ENCODE results near the gene VCP. TPM values are rescaled to one million over a fixed set of nuclear protein-coding genes. Genes with fewer than 3 reads are reported as not detected.

The VCP gene
- total and polyA plus RNA-seq, 5 donors from 2014 or later = 205 to 260 (median 242) TPM

DNA sequence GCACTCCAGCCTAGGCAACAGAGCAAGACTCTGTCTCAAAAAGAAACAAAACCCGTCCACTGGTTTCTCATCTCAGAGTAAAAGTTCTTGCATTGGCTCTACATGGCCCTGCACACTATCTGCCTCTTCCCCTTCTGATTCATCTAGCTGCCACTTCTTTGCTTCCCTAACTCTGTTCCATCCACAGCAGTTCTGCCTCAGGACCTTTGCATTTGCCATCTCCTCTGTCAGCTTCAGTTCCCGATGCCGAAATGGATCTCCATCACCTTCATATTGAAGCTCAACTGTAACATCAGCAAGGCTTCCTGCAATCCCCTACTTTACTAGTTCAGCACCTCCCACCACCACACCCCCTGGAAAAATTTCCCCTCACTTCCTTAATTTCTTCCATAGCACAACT is 25.1 kb upstream of the VCP start:
- Mint-ChIP-seq H3K4me1 (peaks cover 5 to 64% (median 35%) of the 10 kb centered on the region in 4 donors), H3K27ac (peak overlapping the region in 2 of 3 donors; percentile 69 to 74)

DNA sequence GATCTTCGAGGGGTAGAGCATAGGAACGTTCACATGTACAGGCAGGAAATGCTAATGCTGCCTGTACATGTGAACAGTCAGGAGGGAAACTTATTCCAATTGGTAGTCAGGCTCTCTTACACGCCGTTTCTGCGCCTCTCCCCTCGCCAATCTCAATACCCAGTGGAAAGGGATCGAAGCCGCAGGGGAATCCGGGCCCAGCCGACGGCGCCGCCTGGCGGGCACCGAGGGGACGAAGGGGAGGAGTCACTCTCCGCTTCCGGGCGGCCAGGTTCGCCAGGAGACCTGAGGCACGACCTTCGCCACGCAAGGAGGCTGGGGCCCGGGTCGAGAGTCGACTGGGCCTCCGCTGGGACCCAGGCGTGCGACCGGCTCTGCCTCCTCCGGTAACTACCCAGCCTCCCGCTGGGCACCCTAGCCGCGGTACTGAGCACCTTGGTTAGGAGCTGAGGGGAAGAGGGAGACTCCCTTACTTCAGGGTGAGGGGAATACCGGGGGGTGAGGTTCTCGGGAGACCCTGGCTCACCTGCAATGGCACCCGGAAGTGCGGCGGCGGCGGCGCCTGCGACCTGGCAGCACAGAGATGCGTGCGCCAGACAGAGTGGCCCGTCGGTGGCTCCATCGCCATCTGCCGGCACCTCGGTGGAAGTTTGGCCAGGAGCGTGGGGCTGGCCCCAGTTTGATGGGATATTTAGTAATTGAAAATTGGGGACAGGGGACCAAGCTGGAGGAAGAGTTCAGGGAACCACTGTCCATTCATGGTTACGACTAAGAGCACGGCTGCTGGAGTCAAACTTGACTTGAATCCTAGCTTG is 23.8 kb upstream of the VCP start, which contains the start of gene PIGO:
PIGO (minus strand) TSS at position 557 of the 815 bp plus-strand sequence. CDS start 1,026 bp downstream, outside the sequence.
- DNase-seq = peak; percentile 81 to 95 (median 91)
- peaks cover 20% of the 10 kb centered on the region for H3K4me1 ChIP-seq (ENCODE audit: control insufficient read depth, insufficient read depth, low read length, poor library complexity, severe bottlenecking)
- ATAC-seq (ENCODE audit: low read depth in 2 of 2) = peak; percentile 90 to 92
- H3K4me3 Mint-ChIP-seq = peak within 1 kb of the TSS; percentile 85 to 92 (median 89)
- peaks cover 5 to 51% (median 33%) of the 10 kb centered on the region in 4 donors for H3K4me1 Mint-ChIP-seq
- peaks cover 41% of the 10 kb centered on the region for H3K36me3 ChIP-seq (ENCODE audit: control insufficient read depth, insufficient read depth, low read length)
- H3K9me3 Mint-ChIP-seq = peaks cover 0 to 2% (median 0%) of the 10 kb centered on the region in 7 donors
- H3K27ac Mint-ChIP-seq = peak within 1 kb of the TSS; percentile 85 to 93 (median 90)
- peaks cover 37% of the 10 kb centered on the region for H3K36me3 Mint-ChIP-seq
- no peaks in the 10 kb centered on the region for H3K9me3 ChIP-seq (ENCODE audit: control insufficient read depth in 2 of 2, low read length in 2 of 2)
- H3K27me3 ChIP-seq (ENCODE audit: control insufficient read depth, insufficient read depth, low read length) = no peaks in the 10 kb centered on the region
- peak within 1 kb of the TSS; percentile 86 for H3K4me3 ChIP-seq (ENCODE audit: low read depth, low read length)
- peaks cover 5% of the 10 kb centered on the region for H3K27me3 Mint-ChIP-seq
- peak within 1 kb of the TSS; percentile 98 for H3K27ac ChIP-seq (ENCODE audit: insufficient read depth, low read length, poor library complexity, severe bottlenecking)

More for the DNA sequence above, 25.1 kb upstream of the VCP start:
- no peak for ATAC-seq (ENCODE audit: low read depth in 2 of 2)
- no peak for DNase-seq
- no peaks in the 10 kb centered on the region for H3K27me3 ChIP-seq (ENCODE audit: control insufficient read depth, insufficient read depth, low read length)
- Mint-ChIP-seq H3K27me3 (peaks cover 2% of the 10 kb centered on the region), H3K36me3 (peaks cover 27% of the 10 kb centered on the region), H3K4me3 (peak overlapping the region; percentile 35 to 92 (median 64)), H3K9me3 (peaks cover 0 to 2% (median 0%) of the 10 kb centered on the region in 7 donors)
- no peak overlapping the region for H3K27ac ChIP-seq (ENCODE audit: insufficient read depth, low read length, poor library complexity, severe bottlenecking)
- H3K4me3 ChIP-seq (ENCODE audit: low read depth, low read length) = no peak overlapping the region
- H3K36me3 ChIP-seq (ENCODE audit: control insufficient read depth, insufficient read depth, low read length) = peaks cover 28% of the 10 kb centered on the region
- peaks cover 31% of the 10 kb centered on the region for H3K4me1 ChIP-seq (ENCODE audit: control insufficient read depth, insufficient read depth, low read length, poor library complexity, severe bottlenecking)
- H3K9me3 ChIP-seq (ENCODE audit: control insufficient read depth in 2 of 2, low read length in 2 of 2) = no peaks in the 10 kb centered on the region

GRCh38 chr9:35091536-35091935 is 19.1 kb upstream of the VCP start:
- Mint-ChIP-seq H3K4me1 (peaks cover 3 to 34% (median 25%) of the 10 kb centered on the region in 4 donors), H3K27me3 (peaks cover 5% of the 10 kb centered on the region), H3K36me3 (peaks cover 57% of the 10 kb centered on the region), H3K4me3 (peak overlapping the region in 1 of 4 donors; percentile 64), H3K27ac (no peak overlapping the region), H3K9me3 (no peaks in the 10 kb centered on the region)
- no peak for ATAC-seq (ENCODE audit: low read depth in 2 of 2)
- H3K4me1 ChIP-seq (ENCODE audit: control insufficient read depth, insufficient read depth, low read length, poor library complexity, severe bottlenecking) = peaks cover 13% of the 10 kb centered on the region
- no peaks in the 10 kb centered on the region for H3K27me3 ChIP-seq (ENCODE audit: control insufficient read depth, insufficient read depth, low read length)
- H3K27ac ChIP-seq (ENCODE audit: insufficient read depth, low read length, poor library complexity, severe bottlenecking) = no peak overlapping the region
- H3K36me3 ChIP-seq (ENCODE audit: control insufficient read depth, insufficient read depth, low read length) = peaks cover 62% of the 10 kb centered on the region
- H3K9me3 ChIP-seq (ENCODE audit: control insufficient read depth in 2 of 2, low read length in 2 of 2) = no peaks in the 10 kb centered on the region
- no peak for DNase-seq
- H3K4me3 ChIP-seq (ENCODE audit: low read depth, low read length) = no peak overlapping the region

DNA sequence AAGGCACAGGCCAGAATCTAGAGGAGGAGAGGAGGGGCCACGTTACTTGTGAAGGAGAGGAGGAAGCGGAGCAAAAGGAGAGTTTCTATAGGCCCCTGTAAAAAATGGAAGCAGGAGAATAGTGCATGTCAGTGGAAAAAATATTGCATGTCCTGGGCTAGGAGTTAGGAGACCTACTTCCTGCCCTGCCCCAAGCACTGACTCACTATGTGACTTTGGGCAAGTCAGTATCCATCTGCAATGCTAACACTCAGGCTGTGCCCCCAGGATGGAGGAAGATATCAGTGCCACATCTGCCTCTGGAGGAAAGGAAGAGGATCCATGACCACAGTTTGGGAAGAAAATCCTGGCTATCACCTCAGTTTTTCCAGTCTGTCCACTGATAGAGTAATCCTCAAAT is 17.0 kb upstream of the VCP start:
- H3K36me3 Mint-ChIP-seq = peaks cover 61% of the 10 kb centered on the region
- Histone ChIP-seq H3K27me3 (ENCODE audit: control insufficient read depth, insufficient read depth, low read length) (no peaks in the 10 kb centered on the region), H3K36me3 (ENCODE audit: control insufficient read depth, insufficient read depth, low read length) (peaks cover 62% of the 10 kb centered on the region), H3K9me3 (ENCODE audit: control insufficient read depth in 2 of 2, low read length in 2 of 2) (no peaks in the 10 kb centered on the region), H3K4me1 (ENCODE audit: control insufficient read depth, insufficient read depth, low read length, poor library complexity, severe bottlenecking) (no peaks in the 10 kb centered on the region), H3K4me3 (ENCODE audit: low read depth, low read length) (no peak overlapping the region), H3K27ac (ENCODE audit: insufficient read depth, low read length, poor library complexity, severe bottlenecking) (no peak overlapping the region)
- ATAC-seq (ENCODE audit: low read depth in 2 of 2) (no peak), DNase-seq (no peak)
- H3K4me3 Mint-ChIP-seq = no peak overlapping the region
- no peak overlapping the region for H3K27ac Mint-ChIP-seq
- H3K9me3 Mint-ChIP-seq = no peaks in the 10 kb centered on the region
- H3K27me3 Mint-ChIP-seq = peaks cover 5% of the 10 kb centered on the region
- peaks cover 0 to 13% (median 11%) of the 10 kb centered on the region in 4 donors for H3K4me1 Mint-ChIP-seq

DNA sequence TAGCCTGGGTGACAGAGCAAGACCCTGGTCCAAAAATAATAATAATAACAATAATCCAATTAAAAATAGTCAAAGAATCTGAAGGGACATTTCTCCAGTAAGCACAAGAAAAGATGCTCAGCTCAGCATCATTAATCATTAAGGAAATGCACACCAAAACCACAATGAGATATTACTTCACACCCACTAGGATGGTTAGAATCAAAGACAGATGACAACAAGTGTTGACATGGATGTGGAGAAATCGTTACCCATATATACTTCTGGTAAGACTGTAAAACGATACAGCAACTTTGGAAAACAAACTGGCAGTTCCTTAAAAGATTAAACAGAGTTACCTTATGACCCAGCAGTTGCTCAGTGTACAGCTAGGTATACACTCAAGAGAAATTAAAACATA is 12.7 kb upstream of the VCP start:
- Mint-ChIP-seq H3K9me3 (no peaks in the 10 kb centered on the region), H3K36me3 (peaks cover 31% of the 10 kb centered on the region), H3K27me3 (no peaks in the 10 kb centered on the region), H3K27ac (no peak overlapping the region), H3K4me3 (no peak overlapping the region), H3K4me1 (peaks cover 2 to 8% (median 3%) of the 10 kb centered on the region in 4 donors)
- peaks cover 28% of the 10 kb centered on the region for H3K36me3 ChIP-seq (ENCODE audit: control insufficient read depth, insufficient read depth, low read length)
- H3K9me3 ChIP-seq (ENCODE audit: control insufficient read depth in 2 of 2, low read length in 2 of 2) = no peaks in the 10 kb centered on the region
- peaks cover 4% of the 10 kb centered on the region for H3K4me1 ChIP-seq (ENCODE audit: control insufficient read depth, insufficient read depth, low read length, poor library complexity, severe bottlenecking)
- ATAC-seq (ENCODE audit: low read depth in 2 of 2) = no peak
- DNase-seq = no peak
- H3K4me3 ChIP-seq (ENCODE audit: low read depth, low read length) = no peak overlapping the region
- H3K27me3 ChIP-seq (ENCODE audit: control insufficient read depth, insufficient read depth, low read length) = no peaks in the 10 kb centered on the region
- H3K27ac ChIP-seq (ENCODE audit: insufficient read depth, low read length, poor library complexity, severe bottlenecking) = no peak overlapping the region

GRCh38 chr9:35079426-35080341 is 7.3 kb upstream of the VCP start, which contains the start of gene FANCG:
Gene FANCG, minus strand, starts transcription at chr9:35079942. Its CDS starts 418 bp downstream, at chr9:35079524.
- Mint-ChIP-seq H3K36me3 (peaks cover 5% of the 10 kb centered on the region), H3K27me3 (no peaks in the 10 kb centered on the region), H3K4me1 (peaks cover 6 to 30% (median 14%) of the 10 kb centered on the region in 4 donors), H3K27ac (peak within 1 kb of the TSS; percentile 86 to 97 (median 94)), H3K9me3 (no peaks in the 10 kb centered on the region), H3K4me3 (peak within 1 kb of the TSS; percentile 95 to 96 (median 96))
- DNase-seq = peak; percentile 76 to 94 (median 76)
- H3K27me3 ChIP-seq (ENCODE audit: control insufficient read depth, insufficient read depth, low read length) = no peaks in the 10 kb centered on the region
- peak within 1 kb of the TSS; percentile 93 for H3K4me3 ChIP-seq (ENCODE audit: low read depth, low read length)
- H3K36me3 ChIP-seq (ENCODE audit: control insufficient read depth, insufficient read depth, low read length) = peaks cover 5% of the 10 kb centered on the region
- ATAC-seq (ENCODE audit: low read depth in 2 of 2) = peak; percentile 93 to 94
- peak within 1 kb of the TSS; percentile 72 for H3K27ac ChIP-seq (ENCODE audit: insufficient read depth, low read length, poor library complexity, severe bottlenecking)
- H3K9me3 ChIP-seq (ENCODE audit: control insufficient read depth in 2 of 2, low read length in 2 of 2) = no peaks in the 10 kb centered on the region
- H3K4me1 ChIP-seq (ENCODE audit: control insufficient read depth, insufficient read depth, low read length, poor library complexity, severe bottlenecking) = peaks cover 21% of the 10 kb centered on the region

- H3K4me3 ChIP-seq (ENCODE audit: low read depth, low read length) = peak overlapping the region; percentile 93
- H3K27ac Mint-ChIP-seq = peak overlapping the region in 2 of 3 donors; percentile 73 to 86
- H3K9me3 ChIP-seq (ENCODE audit: control insufficient read depth in 2 of 2, low read length in 2 of 2) = no peaks in the 10 kb centered on the region
- H3K4me3 Mint-ChIP-seq = peak overlapping the region; percentile 95 to 96 (median 96)
- H3K27me3 ChIP-seq (ENCODE audit: control insufficient read depth, insufficient read depth, low read length) = no peaks in the 10 kb centered on the region
- peak overlapping the region; percentile 72 for H3K27ac ChIP-seq (ENCODE audit: insufficient read depth, low read length, poor library complexity, severe bottlenecking)
- peaks cover 6 to 30% (median 14%) of the 10 kb centered on the region in 4 donors for H3K4me1 Mint-ChIP-seq
- ATAC-seq (ENCODE audit: low read depth in 2 of 2) (no peak), DNase-seq (peak in 1 of 3 donors; percentile 17)
- H3K36me3 Mint-ChIP-seq = peaks cover 5% of the 10 kb centered on the region
- H3K9me3 Mint-ChIP-seq = no peaks in the 10 kb centered on the region
- H3K36me3 ChIP-seq (ENCODE audit: control insufficient read depth, insufficient read depth, low read length) = peaks cover 8% of the 10 kb centered on the region
- H3K27me3 Mint-ChIP-seq = no peaks in the 10 kb centered on the region
- H3K4me1 ChIP-seq (ENCODE audit: control insufficient read depth, insufficient read depth, low read length, poor library complexity, severe bottlenecking) = peaks cover 21% of the 10 kb centered on the region
These were observed 6.6 kb upstream of the VCP start for GRCh38 chr9:35079041-35079425.
